HS-27A (cell line): ENCODE results near the gene TMEM98.
"Not testable (repeated sequence)": the region's sequence is repeated elsewhere in the genome, so short reads cannot be mapped to it uniquely, and the experiment has no call there.

Experiments used
- DNase-seq: peaks from one replicate; pipeline ENCODE4 v3.0.0-alpha.2; 2012; ENCODE audit warnings: low read depth, missing footprints

Gene TMEM98

GRCh38 chr17:32915245-32915644 is 12.7 kb upstream of the TMEM98 start:
- DNase-seq = no peak

DNA sequence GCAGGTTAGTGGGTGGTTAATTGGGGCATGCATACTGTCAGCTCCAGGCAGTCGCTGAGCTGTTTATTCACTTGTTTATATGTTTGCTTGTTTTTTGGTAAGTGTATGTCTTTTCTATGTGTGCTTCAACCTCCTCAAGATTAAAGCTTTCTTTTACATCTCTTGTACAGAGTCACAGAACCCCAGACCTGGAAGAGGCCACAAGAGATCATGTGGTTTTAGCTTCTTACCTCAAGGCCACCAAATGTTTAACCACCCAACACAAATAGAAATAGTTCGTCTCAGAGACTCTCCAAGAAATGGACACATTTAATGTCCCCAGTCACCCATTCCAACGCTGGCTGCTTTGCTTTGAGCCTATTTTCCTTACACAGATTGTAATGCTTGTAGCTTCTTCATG is 11.8 kb upstream of the TMEM98 start:
- no peak for DNase-seq

GRCh38 chr17:32917081-32917480 is 10.9 kb upstream of the TMEM98 start:
- no peak for DNase-seq

GRCh38 chr17:32917842-32918241 is 10.1 kb upstream of the TMEM98 start:
- DNase-seq = no peak

- not testable (repeated sequence) for DNase-seq
Observed at GRCh38 chr17:32919876-32920275, 8.1 kb upstream of the TMEM98 start.

- no peak for DNase-seq
Observed at GRCh38 chr17:32920293-32920692, 7.7 kb upstream of the TMEM98 start.

DNA sequence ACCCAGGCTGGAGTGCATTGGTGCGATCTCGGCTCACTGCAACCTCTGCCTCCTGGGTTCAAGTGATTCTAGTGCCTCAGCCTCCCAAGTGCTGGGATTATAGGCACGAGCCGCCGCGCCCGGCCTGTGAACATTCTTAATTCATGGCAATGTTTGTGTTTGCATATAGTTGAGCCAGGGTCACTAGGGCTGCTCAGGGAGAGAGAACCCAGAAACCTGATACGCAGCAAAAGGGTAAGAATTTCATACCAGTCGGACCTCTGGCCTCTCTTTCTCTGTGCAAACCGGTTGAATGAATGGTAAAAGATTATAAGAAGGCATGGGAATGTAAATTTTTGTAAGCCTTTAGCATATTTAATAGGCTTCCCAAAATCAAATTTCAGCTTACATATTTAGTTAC is 6.9 kb upstream of the TMEM98 start:
- no peak for DNase-seq

GRCh38 chr17:32923905-32924304 is 4.0 kb upstream of the TMEM98 start:
- DNase-seq = not testable (repeated sequence)

- DNase-seq = no peak
Observed at GRCh38 chr17:32926183-32926582, 1.8 kb upstream of the TMEM98 start.

DNA sequence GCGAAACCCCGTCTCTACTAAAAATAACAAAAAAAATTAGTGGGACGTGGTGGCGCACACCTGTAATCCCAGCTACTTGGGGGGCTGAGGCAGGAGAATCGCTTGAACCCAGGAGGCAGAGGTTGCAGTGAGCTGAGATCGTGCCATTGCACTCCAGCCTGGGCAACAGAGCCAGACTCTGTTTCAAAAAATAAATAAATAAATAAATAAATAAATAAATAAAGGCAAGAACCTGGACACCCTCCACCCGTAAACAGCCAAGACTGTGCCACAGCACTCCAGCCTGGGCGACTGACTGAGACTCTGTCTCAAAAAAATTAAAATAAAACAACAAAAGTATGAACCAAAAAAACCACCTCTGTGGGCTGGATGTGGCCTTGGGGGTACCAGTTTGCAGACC is 1.2 kb upstream of the TMEM98 start:
- not testable (repeated sequence) for DNase-seq

GRCh38 chr17:32927201-32927723 is 691 bp upstream of the TMEM98 start:
- no peak for DNase-seq

- DNase-seq = no peak
Observed at GRCh38 chr17:32928586-32929535, 908 bp downstream of the TMEM98 start.

GRCh38 chr17:32929588-32929987 is 1.6 kb downstream of the TMEM98 start:
- DNase-seq = no peak

- no peak for DNase-seq
Observed at GRCh38 chr17:32930512-32930911, 2.6 kb downstream of the TMEM98 start.

DNA sequence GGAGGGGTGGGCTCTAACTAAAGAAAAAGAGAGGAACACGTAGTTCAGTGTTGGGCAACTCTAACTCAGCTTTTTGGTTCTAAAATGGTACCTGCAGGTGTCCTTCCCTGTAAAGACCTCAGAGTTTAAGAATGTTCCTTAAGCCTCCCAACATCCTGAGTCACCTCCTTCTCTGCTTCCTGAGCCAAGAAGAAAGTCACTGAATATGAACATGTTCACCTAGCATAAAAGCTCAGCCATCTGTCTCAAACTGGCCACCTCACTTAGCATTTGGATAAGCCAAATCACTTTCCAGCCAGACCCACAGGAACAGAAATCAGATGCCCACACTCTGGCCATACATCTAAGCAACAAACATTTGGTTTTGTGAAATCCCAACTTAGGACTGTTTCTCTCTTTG is 3.7 kb downstream of the TMEM98 start:
- no peak for DNase-seq

DNA sequence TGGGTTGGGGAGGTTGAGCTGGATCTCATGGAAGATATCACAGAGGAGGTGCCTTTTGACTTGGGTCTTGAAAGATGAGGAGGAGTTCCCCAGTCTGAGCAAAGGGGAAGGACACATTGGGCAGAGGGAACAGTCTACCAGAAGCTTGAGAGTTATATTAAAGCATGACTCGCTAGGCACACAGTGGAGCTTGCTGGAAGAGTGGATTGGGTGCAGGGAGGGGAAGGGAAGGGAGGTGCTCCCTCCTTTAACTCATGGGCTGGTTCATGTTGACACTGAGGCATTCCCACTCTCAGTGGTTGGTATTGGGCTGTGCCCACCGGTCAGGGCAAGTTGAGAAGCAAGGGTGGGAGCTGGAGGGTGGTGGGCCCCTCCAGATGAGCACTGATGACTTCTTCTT is 5.9 kb downstream of the TMEM98 start:
- DNase-seq = no peak

GRCh38 chr17:32935726-32936125 is 7.8 kb downstream of the TMEM98 start:
- DNase-seq = no peak

GRCh38 chr17:32936186-32936893 is 8.4 kb downstream of the TMEM98 start:
- no peak for DNase-seq

- no peak for DNase-seq
Observed at GRCh38 chr17:32936894-32937500, 9.0 kb downstream of the TMEM98 start.

- DNase-seq = no peak
Observed at GRCh38 chr17:32940706-32941390, 12.9 kb downstream of the TMEM98 start.

- no peak for DNase-seq
Observed at GRCh38 chr17:32941419-32942032, 13.6 kb downstream of the TMEM98 start.

DNA sequence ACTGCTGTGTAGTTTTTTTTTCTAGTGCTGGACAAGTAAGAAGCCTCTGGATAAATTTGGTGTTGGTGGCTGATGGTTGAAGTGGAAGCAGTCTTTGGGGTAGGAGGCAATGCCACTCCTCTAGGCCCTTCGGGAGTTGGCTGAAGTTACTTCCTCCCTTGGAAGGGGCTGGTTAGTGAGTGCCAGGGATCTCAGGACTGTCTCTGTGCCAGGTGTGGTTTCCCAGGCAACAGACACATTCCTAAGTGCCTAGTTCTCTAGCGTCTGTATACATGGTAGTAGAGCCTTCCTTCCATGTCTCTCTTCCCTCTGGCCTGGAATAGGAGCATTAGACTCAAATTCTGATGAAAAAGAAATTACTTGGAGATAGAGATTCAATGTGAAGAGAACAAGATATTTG is 15.3 kb downstream of the TMEM98 start:
- no peak for DNase-seq
